SK-N-MC (cell line): ENCODE results near the gene KCNK17.

Experiments used
- DNase-seq: peaks from one replicate; pipeline ENCODE4 v3.0.0-alpha.2; 2011; ENCODE audit warnings: low read depth, low spot score
- H3K27ac ChIP-seq: fragments of 200-600 bp; sonication (generic); 2 replicates; pipeline ENCODE4 v1.5.1; 2016; ENCODE audit warnings: mixed run types
- H3K36me3 ChIP-seq: fragments of 200-600 bp; sonication (generic); 2 replicates; pipeline ENCODE4 v1.6.1; 2017; ENCODE audit warnings: antibody characterized with exemption, low read length, mixed read lengths; ENCODE audit not compliant: insufficient read depth
- H3K4me3 ChIP-seq: fragments of 200-600 bp; sonication (generic); 2 replicates; pipeline ENCODE4 v1.5.1; 2016
- H3K9ac ChIP-seq: fragments of 200-600 bp; sonication (generic); 2 replicates; pipeline ENCODE4 v1.8.0; 2017; ENCODE audit warnings: mixed run types, mixed read lengths; ENCODE audit not compliant: insufficient read length
- H3K9me3 ChIP-seq: fragments of 200-600 bp; sonication (generic); 2 replicates; pipeline ENCODE4 v1.6.1; 2017; ENCODE audit warnings: low read depth, mild to moderate bottlenecking, antibody characterized with exemption, low read length, moderate library complexity, mixed read lengths
- EZH2 ChIP-seq: fragments of 200-600 bp; sonication (generic); IDR thresholded peaks from one replicate; pipeline ENCODE4 v1.6.1; 2017; ENCODE audit warnings: antibody characterized with exemption
- FOXP2 ChIP-seq: optimal IDR thresholded peaks from 2 replicates; pipeline ENCODE3; 2011; ENCODE audit warnings: mild to moderate bottlenecking, moderate library complexity; ENCODE audit not compliant: insufficient read depth; ENCODE audit errors: extremely low read length, control extremely low read depth
- POLR2AphosphoS5 ChIP-seq: IDR thresholded peaks from 2 replicates; pipeline ENCODE4 v1.6.1; 2012; ENCODE audit warnings: mild to moderate bottlenecking, low read depth, low read length, borderline replicate concordance

The KCNK17 gene

GRCh38 chr6:39263303-39264037, 50.7 kb downstream of the KCNK17 start:
- Histone ChIP-seq H3K36me3 (no peaks in the 10 kb centered on the region), H3K9me3 (no peaks in the 10 kb centered on the region), H3K9ac (no peak overlapping the region), H3K27ac (no peak overlapping the region), H3K4me3 (no peak overlapping the region)
- TF ChIP-seq FOXP2 (no peak), EZH2 (no peak), POLR2AphosphoS5 (no peak)
- DNase-seq, result no peak

GRCh38 chr6:39261751-39262150, 52.5 kb downstream of the KCNK17 start:
- Histone ChIP-seq H3K9ac (no peak overlapping the region), H3K36me3 (no peaks in the 10 kb centered on the region), H3K27ac (no peak overlapping the region), H3K4me3 (no peak overlapping the region), H3K9me3 (no peaks in the 10 kb centered on the region)
- TF ChIP-seq FOXP2 (no peak), EZH2 (no peak), POLR2AphosphoS5 (no peak)
- DNase-seq, result no peak

- DNase-seq, result no peak
- no peak for TF ChIP-seq FOXP2
- TF ChIP-seq EZH2, result no peak
- TF ChIP-seq POLR2AphosphoS5, result no peak
- Histone ChIP-seq H3K4me3 (no peak overlapping the region), H3K27ac (no peak overlapping the region), H3K9me3 (no peaks in the 10 kb centered on the region), H3K9ac (no peak overlapping the region), H3K36me3 (no peaks in the 10 kb centered on the region)
Measured at GRCh38 chr6:39260953-39261352, 53.3 kb downstream of the KCNK17 start.

GRCh38 chr6:39260456-39260855, 53.8 kb downstream of the KCNK17 start:
- no peaks in the 10 kb centered on the region for H3K36me3 ChIP-seq
- no peak overlapping the region for H3K27ac ChIP-seq
- H3K9ac ChIP-seq, result no peak overlapping the region
- no peaks in the 10 kb centered on the region for H3K9me3 ChIP-seq
- H3K4me3 ChIP-seq, result no peak overlapping the region
- TF ChIP-seq POLR2AphosphoS5, result no peak
- TF ChIP-seq EZH2, result no peak
- TF ChIP-seq FOXP2, result no peak
- no peak for DNase-seq

DNA sequence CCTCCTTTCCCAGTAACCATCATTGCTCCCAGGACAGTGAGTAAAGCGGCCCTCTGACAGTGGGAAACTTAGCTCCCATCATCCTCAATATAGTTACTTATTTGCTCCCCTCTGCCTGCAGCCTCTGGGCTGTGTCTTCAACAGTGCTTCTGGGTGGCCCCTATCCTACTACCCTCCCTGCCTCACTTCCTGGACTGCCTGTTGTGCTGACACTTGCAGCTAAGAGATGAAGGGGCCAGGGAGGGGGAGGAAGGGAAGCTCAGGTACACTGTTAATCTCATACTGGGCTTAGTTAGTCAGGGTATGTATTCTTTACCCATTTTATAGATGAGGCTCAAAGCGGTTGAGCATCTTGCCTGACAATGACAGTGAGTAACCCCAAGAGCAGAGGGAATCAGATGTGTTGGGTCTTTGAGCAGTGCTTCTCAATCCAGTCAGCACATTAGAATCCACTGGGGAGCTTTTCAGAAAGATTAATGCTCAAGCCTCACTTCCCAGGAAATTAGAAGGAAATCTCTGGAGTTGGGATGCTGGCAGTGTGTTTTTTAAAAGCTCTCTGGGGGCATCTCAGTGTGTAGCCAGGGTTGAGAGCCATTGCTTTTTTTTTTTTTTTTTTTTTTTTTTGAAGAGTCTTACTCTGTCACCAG, 57.8 kb downstream of the KCNK17 start:
- no peak for TF ChIP-seq POLR2AphosphoS5

DNA sequence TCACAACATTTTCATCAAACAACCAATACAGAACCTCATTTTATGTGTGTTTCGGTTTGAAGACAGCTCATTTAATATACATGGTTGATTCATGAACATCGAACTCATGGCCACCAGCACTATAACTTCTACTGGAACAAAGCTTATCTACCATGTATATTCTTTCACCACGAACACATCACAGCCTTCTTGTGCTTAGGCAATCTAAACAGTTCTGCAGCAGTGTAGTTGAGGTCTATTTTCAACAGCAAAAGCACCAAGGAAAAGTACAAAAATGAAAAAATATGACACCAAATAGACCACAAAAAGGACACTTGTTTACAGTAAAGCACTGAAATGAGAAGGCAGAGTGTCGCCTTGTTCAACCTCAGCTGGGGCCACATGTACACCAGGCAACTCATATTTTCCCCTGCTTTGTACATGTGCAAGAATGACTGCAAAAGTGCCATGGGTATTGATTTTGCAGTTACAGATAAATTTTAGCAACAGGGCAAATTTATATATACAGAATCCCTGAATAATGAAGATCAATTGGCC, 59.2 kb downstream of the KCNK17 start:
- no peak overlapping the region for H3K27ac ChIP-seq

More for the DNA sequence above, 57.8 kb downstream of the KCNK17 start:
- Histone ChIP-seq H3K9ac (no peak overlapping the region), H3K4me3 (no peak overlapping the region), H3K9me3 (no peaks in the 10 kb centered on the region), H3K36me3 (no peaks in the 10 kb centered on the region), H3K27ac (no peak overlapping the region)
- DNase-seq, result no peak

GRCh38 chr6:39251406-39251805, 62.8 kb downstream of the KCNK17 start:
- no peak for DNase-seq

More for the DNA sequence above, 59.2 kb downstream of the KCNK17 start:
- Histone ChIP-seq H3K4me3 (no peak overlapping the region), H3K9ac (no peak overlapping the region), H3K36me3 (no peaks in the 10 kb centered on the region), H3K9me3 (no peaks in the 10 kb centered on the region)
- no peak for DNase-seq
- TF ChIP-seq FOXP2, result no peak

DNA sequence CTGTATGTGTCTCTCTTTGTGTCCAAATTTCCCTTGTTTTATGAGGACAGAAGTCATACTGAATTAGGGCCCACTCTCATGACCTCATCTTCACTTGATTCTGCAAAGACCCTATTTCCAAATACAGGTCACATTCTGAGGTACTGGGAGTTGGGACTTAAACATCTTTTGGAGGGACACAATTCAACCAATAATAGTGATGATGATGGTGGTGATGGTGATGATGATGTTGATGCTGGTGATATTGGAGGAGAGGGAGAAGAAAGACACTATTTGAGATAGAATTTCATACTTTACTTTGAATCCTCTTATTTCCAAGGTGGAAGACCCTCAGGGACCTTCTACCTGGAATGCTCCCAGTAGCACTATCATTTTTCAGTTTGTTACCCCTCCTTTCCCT, 63.7 kb downstream of the KCNK17 start:
- no peak for DNase-seq
- Histone ChIP-seq H3K9me3 (no peaks in the 10 kb centered on the region), H3K27ac (no peak overlapping the region), H3K36me3 (no peaks in the 10 kb centered on the region), H3K9ac (no peak overlapping the region), H3K4me3 (no peak overlapping the region)
- no peak for TF ChIP-seq FOXP2
- no peak for TF ChIP-seq POLR2AphosphoS5
- TF ChIP-seq EZH2, result no peak

More at GRCh38 chr6:39251406-39251805, 62.8 kb downstream of the KCNK17 start:
- TF ChIP-seq POLR2AphosphoS5 (no peak), FOXP2 (no peak)
- Histone ChIP-seq H3K9me3 (no peaks in the 10 kb centered on the region), H3K9ac (no peak overlapping the region), H3K36me3 (no peaks in the 10 kb centered on the region), H3K27ac (no peak overlapping the region), H3K4me3 (no peak overlapping the region)
